Measurements from ENCODE around the gene NFIC.

NFIC gene

DNA sequence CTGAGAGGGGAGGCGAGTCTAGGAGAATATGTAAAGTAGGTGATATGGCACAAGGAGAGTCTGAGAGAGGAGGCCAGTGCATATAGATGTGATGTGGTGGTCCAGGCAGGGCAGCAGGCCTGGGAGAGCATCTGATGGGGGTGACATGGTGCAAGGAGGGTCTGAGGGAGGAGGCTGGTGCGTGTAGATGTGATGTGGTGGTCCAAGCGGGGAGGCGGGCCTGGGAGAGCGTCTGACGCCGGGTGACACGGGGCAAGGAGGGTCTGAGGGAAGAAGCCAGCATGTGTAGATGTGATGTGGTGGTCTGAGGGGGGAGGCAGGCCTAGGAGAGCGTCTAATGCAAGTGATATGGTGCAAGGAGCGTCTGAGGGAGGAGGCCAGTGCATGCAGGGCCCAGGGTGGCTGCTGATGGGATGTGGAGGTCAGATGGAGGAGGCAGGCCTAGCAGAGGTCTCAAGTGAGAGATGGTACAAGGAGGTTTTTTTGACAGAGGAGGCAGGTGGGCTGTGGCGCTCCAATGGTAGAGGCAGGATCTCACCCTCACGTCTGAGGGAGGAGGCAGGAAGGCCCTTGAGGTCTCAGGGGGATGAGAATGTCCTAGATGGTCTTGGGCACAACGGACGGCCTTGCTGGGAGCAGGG lies 16.2 kb downstream of the NFIC start:
- no peak overlapping the region for H2BK120ac ChIP-seq (ENCODE audit: low read depth, low read length)
- peak overlapping the region; percentile 65 for H4K8ac ChIP-seq (ENCODE audit: low read depth, low read length)
- no peak overlapping the region for H3K14ac ChIP-seq (ENCODE audit: low read length)
- peak overlapping the region; percentile 90 for H2BK5ac ChIP-seq (ENCODE audit: low read length)
- H3K23ac ChIP-seq (ENCODE audit: low read depth, low read length, poor library complexity), result peak overlapping the region; percentile 48
- H3K36me3 ChIP-seq (replicated peaks in 1 of 2; ENCODE audit: control insufficient read depth in 2 of 2, insufficient read depth in 2 of 2, low read length in 2 of 2), result no peaks in the 10 kb centered on the region
- H4K91ac ChIP-seq (ENCODE audit: low read depth, low read length, poor library complexity), result no peak overlapping the region
- no CpG with 5 or more reads among the region's 14 CpGs for WGBS, 2 donors (ENCODE audit: extremely low coverage in 2 of 2, insufficient read length in 2 of 2, insufficient replicate concordance in 1 of 2)
- H3K79me1 ChIP-seq (ENCODE audit: low read depth, low read length), result no peaks in the 10 kb centered on the region
- peak overlapping the region; percentile 35 for H3K18ac ChIP-seq (ENCODE audit: low read length)
- no peak for DNase-seq (ENCODE audit: low spot score)
- H3K9me3 ChIP-seq (replicated peaks in 1 of 2; ENCODE audit: control insufficient read depth in 2 of 2, insufficient read depth in 1 of 2, low read depth in 1 of 2, low read length in 2 of 2), result peaks cover 0 to 3% of the 10 kb centered on the region in 2 donors
- no peak overlapping the region for H2AFZ ChIP-seq (ENCODE audit: low read length)
- peak overlapping the region; percentile 75 for H2AK5ac ChIP-seq (ENCODE audit: low read depth, low read length)
- no peak overlapping the region for H3K4me3 ChIP-seq (ENCODE audit: low read length in 2 of 2)
- H3K4ac ChIP-seq (ENCODE audit: low read length), result no peak overlapping the region
- H3K4me1 ChIP-seq (ENCODE audit: control insufficient read depth in 2 of 2, insufficient read depth in 1 of 2, low read depth in 1 of 2, low read length in 2 of 2), result no peaks in the 10 kb centered on the region
- peak overlapping the region; percentile 63 for H2BK12ac ChIP-seq (ENCODE audit: low read length)
- H3K4me2 ChIP-seq (ENCODE audit: insufficient read depth, low read length, poor library complexity, severe bottlenecking), result no peak overlapping the region
- H3K27me3 ChIP-seq (ENCODE audit: control insufficient read depth in 3 of 3, insufficient read depth in 3 of 3, low read depth in 1 of 3, low read length in 3 of 3), result peaks cover 0 to 6% (median 3%) of the 10 kb centered on the region in 3 experiments
- no peak overlapping the region for H3K27ac ChIP-seq (replicated peaks; ENCODE audit: low read length)
- peak overlapping the region; percentile 16 for H3K9ac ChIP-seq (ENCODE audit: low read depth, low read length, poor library complexity)
- peak overlapping the region; percentile 45 for H2BK15ac ChIP-seq (ENCODE audit: low read length)

DNA sequence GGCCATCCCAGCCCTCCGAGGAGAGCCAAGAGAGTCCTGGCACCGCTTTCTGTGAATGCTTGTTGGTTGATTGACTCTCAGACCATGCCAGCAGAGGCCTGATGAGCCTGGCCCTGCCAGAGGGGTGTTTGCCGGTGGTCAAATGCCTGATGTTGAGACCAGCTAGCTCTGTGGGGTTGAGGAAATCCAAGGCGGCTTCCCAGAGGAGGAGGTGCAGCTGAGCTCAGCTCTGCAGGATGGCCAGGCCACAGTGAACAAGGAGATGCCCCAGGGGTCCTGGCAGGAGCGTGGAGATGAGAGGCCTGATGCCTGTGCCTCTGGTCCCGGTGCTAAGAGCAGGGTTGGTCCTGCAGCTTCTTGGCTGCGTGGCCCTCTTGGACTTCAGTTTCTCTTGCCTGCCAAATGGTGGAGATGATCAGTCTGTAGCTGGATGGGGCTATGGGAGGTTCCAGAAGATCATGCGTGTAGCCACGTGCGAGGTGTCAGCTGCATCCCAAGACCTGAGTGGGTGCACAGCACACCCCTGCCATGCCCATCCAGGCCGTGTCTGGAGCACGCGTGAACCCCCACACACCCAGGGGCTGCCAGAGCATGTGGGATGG lies 16.8 kb downstream of the NFIC start:
- Histone ChIP-seq H3K4ac (ENCODE audit: low read length) (no peak overlapping the region), H2AFZ (ENCODE audit: low read length) (no peak overlapping the region), H4K91ac (ENCODE audit: low read depth, low read length, poor library complexity) (no peak overlapping the region), H3K4me3 (ENCODE audit: low read length in 2 of 2) (peak overlapping the region in 1 of 2 donors; percentile 65), H3K79me1 (ENCODE audit: low read depth, low read length) (no peaks in the 10 kb centered on the region), H3K4me2 (ENCODE audit: insufficient read depth, low read length, poor library complexity, severe bottlenecking) (no peak overlapping the region), H3K14ac (ENCODE audit: low read length) (no peak overlapping the region), H3K27me3 (ENCODE audit: control insufficient read depth in 3 of 3, insufficient read depth in 3 of 3, low read depth in 1 of 3, low read length in 3 of 3) (peaks cover 0 to 6% (median 3%) of the 10 kb centered on the region in 3 experiments), H4K8ac (ENCODE audit: low read depth, low read length) (no peak overlapping the region), H3K36me3 (replicated peaks in 1 of 2; ENCODE audit: control insufficient read depth in 2 of 2, insufficient read depth in 2 of 2, low read length in 2 of 2) (no peaks in the 10 kb centered on the region), H3K27ac (replicated peaks; ENCODE audit: low read length) (no peak overlapping the region), H2BK15ac (ENCODE audit: low read length) (peak overlapping the region; percentile 45), H2AK5ac (ENCODE audit: low read depth, low read length) (peak overlapping the region; percentile 48), H3K4me1 (ENCODE audit: control insufficient read depth in 2 of 2, insufficient read depth in 1 of 2, low read depth in 1 of 2, low read length in 2 of 2) (no peaks in the 10 kb centered on the region), H3K9me3 (replicated peaks in 1 of 2; ENCODE audit: control insufficient read depth in 2 of 2, insufficient read depth in 1 of 2, low read depth in 1 of 2, low read length in 2 of 2) (peaks cover 0 to 3% of the 10 kb centered on the region in 2 donors), H3K18ac (ENCODE audit: low read length) (no peak overlapping the region), H2BK5ac (ENCODE audit: low read length) (peak overlapping the region; percentile 90), H3K23ac (ENCODE audit: low read depth, low read length, poor library complexity) (peak overlapping the region; percentile 34), H2BK120ac (ENCODE audit: low read depth, low read length) (no peak overlapping the region), H2BK12ac (ENCODE audit: low read length) (no peak overlapping the region), H3K9ac (ENCODE audit: low read depth, low read length, poor library complexity) (peak overlapping the region; percentile 84)
- WGBS, 2 donors (ENCODE audit: extremely low coverage in 2 of 2, insufficient read length in 2 of 2, insufficient replicate concordance in 1 of 2), result no CpG with 5 or more reads among the region's 13 CpGs
- DNase-seq (ENCODE audit: low spot score), result no peak

DNA sequence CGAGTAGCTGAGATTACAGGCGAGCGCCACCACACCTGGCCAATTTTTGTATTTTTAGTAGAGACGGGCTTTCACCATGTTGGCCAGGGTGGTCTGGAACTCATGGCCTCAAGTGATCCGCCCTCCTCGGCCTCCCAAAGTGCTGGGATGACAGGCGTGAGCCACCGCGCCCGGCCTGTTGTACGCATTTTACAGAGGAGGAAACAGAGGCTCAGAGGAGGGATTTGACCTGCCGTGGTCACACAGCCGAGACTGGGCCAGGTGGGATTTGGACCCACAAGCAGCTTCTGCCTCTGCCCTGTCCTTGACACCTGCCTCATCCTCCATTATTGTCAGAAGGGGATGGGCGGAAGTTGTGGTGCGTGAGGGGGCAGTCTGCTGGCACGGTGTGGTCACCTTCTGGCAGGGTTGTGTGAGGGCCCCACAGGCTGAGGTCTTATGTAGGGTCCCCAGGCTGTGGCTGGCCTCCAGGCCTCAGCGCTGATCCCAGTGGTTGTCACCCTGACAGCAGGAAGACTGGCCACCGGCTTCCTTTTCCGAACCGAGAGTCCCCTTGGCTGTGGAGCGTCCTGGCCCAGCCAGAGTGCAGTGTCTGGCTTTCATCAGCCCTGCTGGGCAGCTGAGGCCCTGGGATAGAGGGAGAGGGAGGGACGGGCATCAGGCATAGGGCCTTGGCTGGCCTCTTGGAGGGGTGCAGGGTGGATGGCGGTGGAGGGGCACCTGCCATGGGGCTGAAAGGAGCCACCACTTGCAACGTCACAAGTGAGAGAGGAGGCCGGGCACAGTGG lies 20.3 kb downstream of the NFIC start:
- Histone ChIP-seq H2AK5ac (ENCODE audit: low read depth, low read length) (peak overlapping the region; percentile 4), H2BK12ac (ENCODE audit: low read length) (peak overlapping the region; percentile 63), H3K9me3 (replicated peaks in 1 of 2; ENCODE audit: control insufficient read depth in 2 of 2, insufficient read depth in 1 of 2, low read depth in 1 of 2, low read length in 2 of 2) (peaks cover 0 to 3% of the 10 kb centered on the region in 2 donors), H4K8ac (ENCODE audit: low read depth, low read length) (peak overlapping the region; percentile 6), H3K4ac (ENCODE audit: low read length) (no peak overlapping the region), H3K79me1 (ENCODE audit: low read depth, low read length) (no peaks in the 10 kb centered on the region), H3K4me2 (ENCODE audit: insufficient read depth, low read length, poor library complexity, severe bottlenecking) (no peak overlapping the region), H2AFZ (ENCODE audit: low read length) (no peak overlapping the region), H3K23ac (ENCODE audit: low read depth, low read length, poor library complexity) (no peak overlapping the region), H4K91ac (ENCODE audit: low read depth, low read length, poor library complexity) (no peak overlapping the region), H3K4me1 (ENCODE audit: control insufficient read depth in 2 of 2, insufficient read depth in 1 of 2, low read depth in 1 of 2, low read length in 2 of 2) (peaks cover 0 to 6% of the 10 kb centered on the region in 2 donors), H3K36me3 (replicated peaks in 1 of 2; ENCODE audit: control insufficient read depth in 2 of 2, insufficient read depth in 2 of 2, low read length in 2 of 2) (no peaks in the 10 kb centered on the region), H3K27ac (replicated peaks; ENCODE audit: low read length) (no peak overlapping the region), H2BK120ac (ENCODE audit: low read depth, low read length) (no peak overlapping the region), H3K9ac (ENCODE audit: low read depth, low read length, poor library complexity) (peak overlapping the region; percentile 12), H3K18ac (ENCODE audit: low read length) (peak overlapping the region; percentile 57), H2BK5ac (ENCODE audit: low read length) (no peak overlapping the region), H3K4me3 (ENCODE audit: low read length in 2 of 2) (peak overlapping the region in 1 of 2 donors; percentile 42), H3K27me3 (ENCODE audit: control insufficient read depth in 3 of 3, insufficient read depth in 3 of 3, low read depth in 1 of 3, low read length in 3 of 3) (peaks cover 0 to 19% (median 2%) of the 10 kb centered on the region in 3 experiments), H3K14ac (ENCODE audit: low read length) (peak overlapping the region; percentile 63), H2BK15ac (ENCODE audit: low read length) (peak overlapping the region; percentile 1)
- DNase-seq (ENCODE audit: low spot score), result no peak
- no CpG with 5 or more reads among the region's 25 CpGs for WGBS, 2 donors (ENCODE audit: extremely low coverage in 2 of 2, insufficient read length in 2 of 2, insufficient replicate concordance in 1 of 2)

Data from neuronal stem cell (in vitro differentiated cells).